Measurements from ENCODE around the gene TGFBR3.

Gene TGFBR3

GRCh38 chr1:91885716-91886506 is at the start of gene TGFBR3:
Gene TGFBR3, minus strand, starts transcription at chr1:91886151. Its CDS starts 24,620 bp downstream, at chr1:91861531.
- DNase-seq: peak; percentile 86

- DNase-seq: no peak
Measured at GRCh38 chr1:91929250-91929649, 43.3 kb upstream of the TGFBR3 start.

- DNase-seq: no peak
Measured at GRCh38 chr1:91928026-91928425, 42.1 kb upstream of the TGFBR3 start.

GRCh38 chr1:91925644-91926435 is 39.9 kb upstream of the TGFBR3 start:
- DNase-seq: no peak

- DNase-seq: no peak
Measured at GRCh38 chr1:91924146-91924545, 38.2 kb upstream of the TGFBR3 start.

GRCh38 chr1:91919962-91920361 is 34.0 kb upstream of the TGFBR3 start:
- no peak for DNase-seq

- DNase-seq: no peak
Measured at GRCh38 chr1:91916811-91917460, 31.0 kb upstream of the TGFBR3 start.

GRCh38 chr1:91916046-91916445 is 30.1 kb upstream of the TGFBR3 start:
- no peak for DNase-seq

GRCh38 chr1:91913018-91913417 is 27.1 kb upstream of the TGFBR3 start:
- DNase-seq: no peak

GRCh38 chr1:91912266-91912665 is 26.3 kb upstream of the TGFBR3 start:
- no peak for DNase-seq

GRCh38 chr1:91901231-91901630 is 15.3 kb upstream of the TGFBR3 start:
- no peak for DNase-seq

- DNase-seq: no peak
Measured at GRCh38 chr1:91900562-91900961, 14.6 kb upstream of the TGFBR3 start.

- DNase-seq: no peak
Measured at GRCh38 chr1:91897016-91897415, 11.1 kb upstream of the TGFBR3 start.

GRCh38 chr1:91895832-91896556 is 10.0 kb upstream of the TGFBR3 start:
- DNase-seq: no peak

GRCh38 chr1:91894036-91894761 is 8.2 kb upstream of the TGFBR3 start:
- no peak for DNase-seq

GRCh38 chr1:91891969-91892368 is 6.0 kb upstream of the TGFBR3 start:
- DNase-seq: no peak

GRCh38 chr1:91891454-91891853 is 5.5 kb upstream of the TGFBR3 start:
- DNase-seq: no peak

- no peak for DNase-seq
Measured at GRCh38 chr1:91889717-91890459, 3.9 kb upstream of the TGFBR3 start.

GRCh38 chr1:91885213-91885715 is 687 bp downstream of the TGFBR3 start:
- DNase-seq: no peak

GRCh38 chr1:91884459-91885212 is 1.3 kb downstream of the TGFBR3 start:
- peak; percentile 43 for DNase-seq

GRCh38 chr1:91883470-91883869 is 2.5 kb downstream of the TGFBR3 start:
- DNase-seq: peak; percentile 21
